GM23338 (cell line): Measurements from ENCODE around the gene KIAA1671. TPM values are rescaled to one million over a fixed set of nuclear protein-coding genes. Genes with fewer than 3 reads are reported as not detected.
"Not testable (repeated sequence)": the region's sequence is repeated elsewhere in the genome, so short reads cannot be mapped to it uniquely, and the experiment has no call there.

Experiments
- ATAC-seq: fragments of 200-7000 bp; cut with Tn5 transposase; 3 replicates; pipeline ENCODE4 v1.9.1; 2020
- DNase-seq: peaks from one replicate; pipeline ENCODE4 v3.0.0-alpha.2; 2015; ENCODE audit warnings: low spot score
- H2AFZ ChIP-seq: fragments of 200-600 bp; sonication (generic); 2 replicates; pipeline ENCODE4 v1.8.0; 2016; ENCODE audit warnings: antibody characterized with exemption, mild to moderate bottlenecking, moderate library complexity
- H3F3A ChIP-seq: fragments of 200-600 bp; sonication (generic); replicated peaks from 2 replicates; pipeline ENCODE4 v1.8.0; 2017; ENCODE audit warnings: antibody characterized with exemption, mixed run types, low read depth
- H3K27ac ChIP-seq: fragments of 200-600 bp; sonication (generic); 2 replicates; pipeline ENCODE4 v1.6.1; 2016; ENCODE audit warnings: low read depth
- H3K27me3 ChIP-seq: fragments of 200-600 bp; sonication (generic); 2 replicates; pipeline ENCODE4 v1.8.0; 2016; ENCODE audit warnings: mild to moderate bottlenecking, mixed run types, moderate library complexity; ENCODE audit not compliant: insufficient read depth
- H3K36me3 ChIP-seq: fragments of 200-600 bp; sonication (generic); 2 replicates; pipeline ENCODE4 v1.8.0; 2016; ENCODE audit warnings: mild to moderate bottlenecking; ENCODE audit not compliant: insufficient read depth
- H3K4me1 ChIP-seq: fragments of 200-600 bp; sonication (generic); 2 replicates; pipeline ENCODE4 v1.8.0; 2016; ENCODE audit warnings: mild to moderate bottlenecking, moderate library complexity; ENCODE audit not compliant: insufficient read depth
- H3K4me2 ChIP-seq: fragments of 200-600 bp; sonication (generic); 2 replicates; pipeline ENCODE4 v1.7.1; 2017; ENCODE audit warnings: mixed run types
- H3K4me3 ChIP-seq: fragments of 200-600 bp; sonication (generic); 2 replicates; pipeline ENCODE4 v1.6.1; 2016; ENCODE audit warnings: mixed run types
- H3K79me2 ChIP-seq: fragments of 200-600 bp; sonication (generic); replicated peaks from 2 replicates; pipeline ENCODE4 v1.8.0; 2017; ENCODE audit warnings: mild to moderate bottlenecking; ENCODE audit not compliant: insufficient read depth
- H3K9me2 ChIP-seq: fragments of 200-600 bp; sonication (generic); 2 replicates; pipeline ENCODE4 v1.8.0; 2017; ENCODE audit not compliant: insufficient read depth
- H4K20me1 ChIP-seq: fragments of 200-600 bp; sonication (generic); replicated peaks from 2 replicates; pipeline ENCODE4 v1.8.0; 2017; ENCODE audit warnings: mild to moderate bottlenecking; ENCODE audit not compliant: insufficient read depth
- H3K27ac Mint-ChIP-seq: 2 replicates; pipeline ENCODE4 v1.8.0; 2020; ENCODE audit warnings: inconsistent platforms, mild to moderate bottlenecking, moderate library complexity, mixed read lengths
- H3K27me3 Mint-ChIP-seq: 3 replicates; pipeline ENCODE4 v1.8.0; 2022; ENCODE audit warnings: low read depth, mild to moderate bottlenecking, moderate library complexity, mixed read lengths, inconsistent platforms; ENCODE audit not compliant: insufficient read depth, poor library complexity
- H3K36me3 Mint-ChIP-seq: 3 replicates; pipeline ENCODE4 v1.8.0; 2021; ENCODE audit warnings: low read depth, mild to moderate bottlenecking, inconsistent platforms, moderate library complexity, mixed read lengths
- H3K4me1 Mint-ChIP-seq: 3 replicates; pipeline ENCODE4 v1.8.0; 2020; ENCODE audit warnings: mild to moderate bottlenecking, inconsistent platforms, mixed read lengths
- H3K4me3 Mint-ChIP-seq: 3 replicates; pipeline ENCODE4 v1.8.0; 2021; ENCODE audit warnings: moderate library complexity, mild to moderate bottlenecking, inconsistent platforms, mixed read lengths
- H3K9me3 Mint-ChIP-seq: 3 replicates; pipeline ENCODE4 v1.8.0; 2020; ENCODE audit warnings: moderate library complexity, mild to moderate bottlenecking, inconsistent platforms, mixed read lengths
- CTCF ChIP-seq, 2 experiments: fragments of 200-600 bp in 1 of 2; sonication (generic) in 1 of 2; conservative IDR thresholded peaks; 2 replicates each; pipeline versions ENCODE4 v1.5.1 to v1.6.1; 2016 to 2017; ENCODE audit warnings: antibody characterized with exemption in 2 of 2, low read depth in 2 of 2, mild to moderate bottlenecking in 2 of 2, moderate library complexity in 1 of 2
- STAT1 ChIP-seq: IDR thresholded peaks from one replicate; pipeline ENCODE4 v1.6.1; 2016; ENCODE audit warnings: antibody characterized with exemption; ENCODE audit not compliant: unreplicated experiment
- polyA plus RNA-seq: library from polyadenylated mRNA; unstranded; fragments of >200 nt; fragmentation: Nextera tagmentation; extraction: Ambion mirVana; gene quantifications from 2 replicates; pipeline ENCODE4 v1.2.1, GENCODE V29; 2016
- small RNA-seq: library from RNA; depleted of rRNA; stranded (forward); fragments of <200 nt; gene quantifications from one replicate; pipeline ENCODE3, GENCODE V24; 2014; ENCODE audit warnings: low replicate concordance
- total RNA-seq: library from RNA; depleted of rRNA; stranded (reverse); fragments of >200 nt; shearing (Covaris generic); gene quantifications from 2 replicates; pipeline ENCODE4 v1.2.3, GENCODE V29; 2014; rRNA removed

Gene KIAA1671
- total and polyA plus RNA-seq, 2 experiments from 2014 or later = 6.1 to 27.2 TPM

- Histone ChIP-seq H4K20me1 (no peaks in the 10 kb centered on the region), H3K4me2 (no peak overlapping the region), H3K9me2 (no peaks in the 10 kb centered on the region), H3F3A (no peaks in the 10 kb centered on the region), H3K27ac (no peak overlapping the region), H3K36me3 (no peaks in the 10 kb centered on the region), H3K4me3 (no peak overlapping the region), H3K4me1 (no peaks in the 10 kb centered on the region), H3K79me2 (no peaks in the 10 kb centered on the region), H3K27me3 (no peaks in the 10 kb centered on the region), H2AFZ (no peak overlapping the region)
- peak; percentile 55 for DNase-seq
- H3K9me3 Mint-ChIP-seq = no peaks in the 10 kb centered on the region
- TF ChIP-seq CTCF (conservative IDR thresholded peaks at IDR 0.05; ENCODE audit: low read depth in 2 of 2) = peak; percentile 15 to 64; a peak in 2 of 4 replicates
- no peak for TF ChIP-seq STAT1
- ATAC-seq = peak; percentile 41
- peaks cover 5% of the 10 kb centered on the region for H3K27me3 Mint-ChIP-seq
- H3K36me3 Mint-ChIP-seq = no peaks in the 10 kb centered on the region
- H3K27ac Mint-ChIP-seq = no peak overlapping the region
- H3K4me1 Mint-ChIP-seq = no peaks in the 10 kb centered on the region
- no peak overlapping the region for H3K4me3 Mint-ChIP-seq
Observed at GRCh38 chr22:25237503-25237902, 285.0 kb downstream of the KIAA1671 start.

GRCh38 chr22:25238058-25238457 lies 285.5 kb downstream of the KIAA1671 start:
- not testable (repeated sequence) for H4K20me1 ChIP-seq, H3K27ac ChIP-seq, H3K27me3 ChIP-seq, H3K4me2 ChIP-seq, H3K4me3 Mint-ChIP-seq, H3K36me3 ChIP-seq, H3K4me3 ChIP-seq, H3F3A ChIP-seq, H3K79me2 ChIP-seq, H3K36me3 Mint-ChIP-seq, H3K4me1 ChIP-seq, H2AFZ ChIP-seq, H3K9me2 ChIP-seq, H3K4me1 Mint-ChIP-seq, H3K27ac Mint-ChIP-seq, H3K27me3 Mint-ChIP-seq, H3K9me3 Mint-ChIP-seq
- DNase-seq (peak; percentile 19), ATAC-seq (peak; percentile 61)

Small RNA genes within 50 kb of the gene (small RNA-seq; reads per million reads assigned to genes)
- gene Z99916.2 = not detected

Other genes starting within 250 kb of the KIAA1671 start
- gene PIWIL3, start 178.0 kb upstream of the KIAA1671 start, total RNA-seq = 0.24 TPM in 1 of 2 replicates, not detected in the other
- 0.21 TPM in 1 of 2 replicates, not detected in the other for gene PIWIL3, start 178.0 kb upstream of the KIAA1671 start, polyA plus RNA-seq
- gene SGSM1, start 146.5 kb upstream of the KIAA1671 start, total RNA-seq = 4.2 and 4.7 TPM in 2 replicates
- gene SGSM1, start 146.5 kb upstream of the KIAA1671 start, polyA plus RNA-seq = 3.0 and 5.4 TPM in 2 replicates
- gene LHFPL7, start 6.0 kb upstream of the KIAA1671 start, total RNA-seq = not detected in 2 replicates
- not detected in 2 replicates for gene LHFPL7, start 6.0 kb upstream of the KIAA1671 start, polyA plus RNA-seq
- gene CRYBB3, start 247.1 kb downstream of the KIAA1671 start, total RNA-seq = 0.28 TPM in 1 of 2 replicates, not detected in the other
- 0.52 TPM in 1 of 2 replicates, not detected in the other for gene CRYBB3, start 247.1 kb downstream of the KIAA1671 start, polyA plus RNA-seq